Stomach (tissue), 4 donors: ENCODE results near the gene DCT.

ENCODE experiments used
- POLR2A ChIP-seq, 4 donors: fragments of 450-650 bp; IDR thresholded peaks; one replicate each; pipeline ENCODE4 v1.6.1; 2016; ENCODE audit warnings: antibody characterized with exemption in 4 of 4, control low read depth in 2 of 4, mild to moderate bottlenecking in 1 of 4, moderate library complexity in 1 of 4
- POLR2AphosphoS5 ChIP-seq, 3 donors: sonication (generic); formaldehyde crosslinking; IDR thresholded peaks; one replicate each; pipeline ENCODE4 v1.6.1; 2016; ENCODE audit warnings: antibody characterized with exemption in 3 of 3
- TF ChIP-seq, protein P1 (sequence below), 7 experiments: fragments of 450-650 bp in 4 of 7; fragments of 200-600 bp in 3 of 7; sonication (generic) in 3 of 7; IDR thresholded peaks; one replicate each; pipeline ENCODE4 v1.5.1; 2016 to 2019; ENCODE audit warnings: antibody characterized with exemption in 7 of 7, control low read depth in 2 of 7, mild to moderate bottlenecking in 1 of 7

DNA sequence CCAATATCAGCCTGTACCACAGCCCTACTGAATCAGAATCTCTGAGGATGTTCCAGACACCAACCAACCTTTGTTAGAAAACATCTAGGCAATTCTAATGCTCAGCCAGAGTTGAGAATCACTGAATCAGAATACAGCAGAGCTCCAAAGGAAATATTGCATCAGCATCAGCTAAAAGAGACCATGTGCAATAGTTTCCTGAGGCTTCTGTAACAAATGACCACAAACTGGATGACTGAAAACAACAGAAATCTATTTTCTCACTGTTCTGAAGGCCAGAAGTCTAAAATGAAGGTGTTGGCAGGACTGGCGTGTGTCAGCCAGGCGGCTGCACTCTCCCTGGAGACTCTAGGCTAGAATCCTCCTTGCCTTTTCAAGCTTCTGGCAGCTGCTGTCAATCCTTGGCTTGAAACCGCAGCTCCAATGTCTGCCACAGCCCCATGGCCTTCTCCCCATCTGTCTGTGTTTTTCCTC lies 1.2 kb upstream of the DCT start:
- TF ChIP-seq POLR2A (IDR thresholded peaks at IDR 0.05) (no peak), POLR2AphosphoS5 (IDR thresholded peaks at IDR 0.05) (no peak)
- TF ChIP-seq, protein P1, sequence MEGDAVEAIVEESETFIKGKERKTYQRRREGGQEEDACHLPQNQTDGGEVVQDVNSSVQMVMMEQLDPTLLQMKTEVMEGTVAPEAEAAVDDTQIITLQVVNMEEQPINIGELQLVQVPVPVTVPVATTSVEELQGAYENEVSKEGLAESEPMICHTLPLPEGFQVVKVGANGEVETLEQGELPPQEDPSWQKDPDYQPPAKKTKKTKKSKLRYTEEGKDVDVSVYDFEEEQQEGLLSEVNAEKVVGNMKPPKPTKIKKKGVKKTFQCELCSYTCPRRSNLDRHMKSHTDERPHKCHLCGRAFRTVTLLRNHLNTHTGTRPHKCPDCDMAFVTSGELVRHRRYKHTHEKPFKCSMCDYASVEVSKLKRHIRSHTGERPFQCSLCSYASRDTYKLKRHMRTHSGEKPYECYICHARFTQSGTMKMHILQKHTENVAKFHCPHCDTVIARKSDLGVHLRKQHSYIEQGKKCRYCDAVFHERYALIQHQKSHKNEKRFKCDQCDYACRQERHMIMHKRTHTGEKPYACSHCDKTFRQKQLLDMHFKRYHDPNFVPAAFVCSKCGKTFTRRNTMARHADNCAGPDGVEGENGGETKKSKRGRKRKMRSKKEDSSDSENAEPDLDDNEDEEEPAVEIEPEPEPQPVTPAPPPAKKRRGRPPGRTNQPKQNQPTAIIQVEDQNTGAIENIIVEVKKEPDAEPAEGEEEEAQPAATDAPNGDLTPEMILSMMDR (IDR thresholded peaks at IDR 0.05) = no peak
